Fibroblast of the aortic adventitia (primary cell): ENCODE measurements around the gene LHX4. TPM values are rescaled to one million over a fixed set of nuclear protein-coding genes. Genes with fewer than 3 reads are reported as not detected.

Experiments used
- DNase-seq: peaks from one replicate; pipeline ENCODE4 v3.0.0-alpha.2; 2010; ENCODE audit warnings: low read depth
- H3K4me3 ChIP-seq: 2 replicates; pipeline ENCODE4 v1.5.1; 2011; ENCODE audit warnings: low read depth, mild to moderate bottlenecking, control low read depth, low read length, moderate library complexity
- total RNA-seq: library from RNA; depleted of rRNA; stranded (reverse); fragments of >200 nt; gene quantifications from 2 replicates; pipeline ENCODE4 v1.2.3, GENCODE V29; 2012; ENCODE audit warnings: low replicate concordance
- TF ChIP-seq, protein P1 (sequence below): IDR thresholded peaks from 2 replicates; pipeline ENCODE4 v1.5.1; 2011; ENCODE audit warnings: mild to moderate bottlenecking, low read length, control low read depth, inconsistent platforms; ENCODE audit not compliant: insufficient read depth

Gene LHX4
- total RNA-seq, 1 donor, result under 0.01 TPM

- TF ChIP-seq, protein P1, sequence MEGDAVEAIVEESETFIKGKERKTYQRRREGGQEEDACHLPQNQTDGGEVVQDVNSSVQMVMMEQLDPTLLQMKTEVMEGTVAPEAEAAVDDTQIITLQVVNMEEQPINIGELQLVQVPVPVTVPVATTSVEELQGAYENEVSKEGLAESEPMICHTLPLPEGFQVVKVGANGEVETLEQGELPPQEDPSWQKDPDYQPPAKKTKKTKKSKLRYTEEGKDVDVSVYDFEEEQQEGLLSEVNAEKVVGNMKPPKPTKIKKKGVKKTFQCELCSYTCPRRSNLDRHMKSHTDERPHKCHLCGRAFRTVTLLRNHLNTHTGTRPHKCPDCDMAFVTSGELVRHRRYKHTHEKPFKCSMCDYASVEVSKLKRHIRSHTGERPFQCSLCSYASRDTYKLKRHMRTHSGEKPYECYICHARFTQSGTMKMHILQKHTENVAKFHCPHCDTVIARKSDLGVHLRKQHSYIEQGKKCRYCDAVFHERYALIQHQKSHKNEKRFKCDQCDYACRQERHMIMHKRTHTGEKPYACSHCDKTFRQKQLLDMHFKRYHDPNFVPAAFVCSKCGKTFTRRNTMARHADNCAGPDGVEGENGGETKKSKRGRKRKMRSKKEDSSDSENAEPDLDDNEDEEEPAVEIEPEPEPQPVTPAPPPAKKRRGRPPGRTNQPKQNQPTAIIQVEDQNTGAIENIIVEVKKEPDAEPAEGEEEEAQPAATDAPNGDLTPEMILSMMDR, result no peak
- no peak for DNase-seq
These were observed 5.2 kb upstream of the LHX4 start for GRCh38 chr1:180224902-180225301.

DNA sequence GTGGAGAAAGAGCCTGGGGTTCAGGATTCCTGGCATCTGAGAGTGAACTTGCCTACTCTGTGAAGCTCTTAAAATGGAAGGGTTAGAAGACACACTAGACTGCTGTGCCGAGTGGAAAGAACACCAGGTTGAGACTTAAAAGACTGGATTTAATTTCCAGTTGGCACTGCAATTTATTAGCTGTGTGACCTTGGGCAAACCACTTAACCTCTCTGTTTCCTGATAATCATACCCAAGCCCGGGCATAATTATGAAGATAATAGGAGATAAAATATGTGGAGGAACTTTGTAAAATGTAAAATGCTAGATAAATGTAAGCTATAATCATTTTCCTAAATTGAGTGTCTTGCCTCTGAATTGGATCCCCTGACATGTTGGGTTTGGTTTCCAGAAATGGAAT is 4.7 kb upstream of the LHX4 start:
- H3K4me3 ChIP-seq, result no peak overlapping the region
- TF ChIP-seq, protein P1, result no peak
- no peak for DNase-seq

More at GRCh38 chr1:180224902-180225301, 5.2 kb upstream of the LHX4 start:
- H3K4me3 ChIP-seq, result no peak overlapping the region

DNA sequence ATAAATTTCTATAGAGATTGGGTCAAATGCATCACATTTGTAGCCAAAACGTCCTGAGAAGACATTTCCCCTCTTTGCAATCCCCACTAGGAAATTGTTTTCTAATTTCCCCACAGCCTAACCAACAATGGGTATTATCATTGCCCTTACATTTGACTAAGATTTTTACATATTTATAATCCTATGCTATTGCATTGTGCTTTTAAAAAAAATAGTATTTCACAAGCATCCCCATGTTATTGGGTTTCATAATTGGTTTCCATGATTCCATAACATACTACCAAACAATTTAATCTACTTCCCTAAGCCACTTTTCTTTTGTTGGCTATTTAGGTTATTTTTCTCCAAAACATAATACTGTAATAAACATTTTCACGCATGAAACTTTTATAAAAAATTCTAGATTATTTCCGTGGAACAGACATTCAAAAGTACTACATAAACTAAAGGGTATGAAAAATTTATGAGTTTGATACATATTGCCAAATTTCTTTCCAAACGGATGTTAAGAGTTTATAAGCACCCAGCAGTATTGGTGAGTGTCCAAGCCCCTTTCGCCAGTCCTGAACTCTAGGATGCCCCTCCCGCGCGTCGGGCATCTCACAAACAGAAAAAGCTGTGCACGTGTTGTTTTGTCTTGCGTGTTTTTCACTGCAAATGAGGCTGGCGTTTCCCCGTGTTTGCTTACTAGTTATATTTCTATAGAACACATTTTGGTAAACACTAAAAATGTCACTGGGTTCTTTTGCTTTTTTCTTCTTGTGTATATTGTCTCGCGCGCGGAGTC is 2.0 kb upstream of the LHX4 start:
- DNase-seq, result no peak
- no peak overlapping the region for H3K4me3 ChIP-seq
- TF ChIP-seq, protein P1, result no peak

- DNase-seq, result no peak
- TF ChIP-seq, protein P1, result no peak
These were observed 1.2 kb upstream of the LHX4 start for GRCh38 chr1:180228648-180229482.

DNA sequence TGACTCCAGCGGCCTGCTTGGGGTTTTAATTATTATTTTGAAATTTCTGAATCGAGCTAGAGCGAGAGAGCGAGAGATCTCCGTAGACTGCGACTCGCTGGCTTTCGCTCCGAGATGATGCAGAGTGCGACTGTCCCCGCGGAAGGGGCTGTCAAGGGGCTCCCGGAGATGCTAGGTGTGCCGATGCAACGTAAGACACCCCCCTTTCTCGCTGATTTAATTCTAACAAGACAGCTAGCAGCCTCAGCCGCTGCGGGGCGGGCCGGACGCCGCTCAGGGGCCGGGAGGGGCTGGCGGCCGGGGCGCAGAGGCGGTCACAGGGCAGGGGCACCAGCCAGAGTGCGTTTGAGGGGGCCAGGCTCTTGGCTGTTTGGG is 339 bp downstream of the LHX4 start:
- peak overlapping the region; percentile 62 for H3K4me3 ChIP-seq
- no peak for DNase-seq
- TF ChIP-seq, protein P1, result no peak

More at GRCh38 chr1:180228648-180229482, 1.2 kb upstream of the LHX4 start:
- H3K4me3 ChIP-seq, result peak overlapping the region; percentile 62

GRCh38 chr1:180230791-180231505 is 884 bp downstream of the LHX4 start:
- TF ChIP-seq, protein P1, result no peak
- H3K4me3 ChIP-seq, result peak overlapping the region; percentile 62
- DNase-seq, result peak; percentile 52
